SW 1271 (cell line): ENCODE measurements around the gene MACROD1.

Experiments
- DNase-seq, 2 experiments: peaks; one replicate each; lab custom pipeline; 2025; lab: John Stamatoyannopoulos, UW

The MACROD1 gene

GRCh38 chr11:64112771-64113461, 53.0 kb downstream of the MACROD1 start:
- no peak for DNase-seq

GRCh38 chr11:64110465-64111375, 55.2 kb downstream of the MACROD1 start:
- DNase-seq = no peak

GRCh38 chr11:64109332-64109731, 56.6 kb downstream of the MACROD1 start:
- DNase-seq = no peak

GRCh38 chr11:64107303-64107702, 58.6 kb downstream of the MACROD1 start:
- DNase-seq = no peak

- DNase-seq = no peak
Observed at GRCh38 chr11:64104632-64105031, 61.3 kb downstream of the MACROD1 start.

GRCh38 chr11:64103277-64103985, 62.5 kb downstream of the MACROD1 start:
- DNase-seq = no peak

GRCh38 chr11:64102005-64102738, 63.7 kb downstream of the MACROD1 start:
- DNase-seq = no peak

- no peak for DNase-seq
Observed at GRCh38 chr11:64101461-64101860, 64.5 kb downstream of the MACROD1 start.

- DNase-seq = no peak
Observed at GRCh38 chr11:64100782-64101353, 65.0 kb downstream of the MACROD1 start.

GRCh38 chr11:64100360-64100759, 65.6 kb downstream of the MACROD1 start:
- no peak for DNase-seq

- DNase-seq = no peak
Observed at GRCh38 chr11:64099436-64099835, 66.5 kb downstream of the MACROD1 start.

GRCh38 chr11:64098318-64098831, 67.5 kb downstream of the MACROD1 start:
- no peak for DNase-seq

- no peak for DNase-seq
Observed at GRCh38 chr11:64097468-64098317, 68.2 kb downstream of the MACROD1 start.

GRCh38 chr11:64096835-64097234, 69.1 kb downstream of the MACROD1 start:
- DNase-seq = no peak

- DNase-seq = no peak
Observed at GRCh38 chr11:64095949-64096348, 70.0 kb downstream of the MACROD1 start.

- DNase-seq = no peak
Observed at GRCh38 chr11:64095273-64095817, 70.6 kb downstream of the MACROD1 start.

GRCh38 chr11:64094463-64095260, 71.3 kb downstream of the MACROD1 start:
- peak in 1 of 2 experiments; percentile 20 for DNase-seq

- DNase-seq = no peak
Observed at GRCh38 chr11:64093233-64094039, 72.5 kb downstream of the MACROD1 start.
